T1000 (cell line): ENCODE results near the gene PJA2.

Experiments
- DNase-seq: peaks from one replicate; lab custom pipeline; 2025; ENCODE audit warnings: mixed read lengths; lab: John Stamatoyannopoulos, UW

PJA2 gene

DNA sequence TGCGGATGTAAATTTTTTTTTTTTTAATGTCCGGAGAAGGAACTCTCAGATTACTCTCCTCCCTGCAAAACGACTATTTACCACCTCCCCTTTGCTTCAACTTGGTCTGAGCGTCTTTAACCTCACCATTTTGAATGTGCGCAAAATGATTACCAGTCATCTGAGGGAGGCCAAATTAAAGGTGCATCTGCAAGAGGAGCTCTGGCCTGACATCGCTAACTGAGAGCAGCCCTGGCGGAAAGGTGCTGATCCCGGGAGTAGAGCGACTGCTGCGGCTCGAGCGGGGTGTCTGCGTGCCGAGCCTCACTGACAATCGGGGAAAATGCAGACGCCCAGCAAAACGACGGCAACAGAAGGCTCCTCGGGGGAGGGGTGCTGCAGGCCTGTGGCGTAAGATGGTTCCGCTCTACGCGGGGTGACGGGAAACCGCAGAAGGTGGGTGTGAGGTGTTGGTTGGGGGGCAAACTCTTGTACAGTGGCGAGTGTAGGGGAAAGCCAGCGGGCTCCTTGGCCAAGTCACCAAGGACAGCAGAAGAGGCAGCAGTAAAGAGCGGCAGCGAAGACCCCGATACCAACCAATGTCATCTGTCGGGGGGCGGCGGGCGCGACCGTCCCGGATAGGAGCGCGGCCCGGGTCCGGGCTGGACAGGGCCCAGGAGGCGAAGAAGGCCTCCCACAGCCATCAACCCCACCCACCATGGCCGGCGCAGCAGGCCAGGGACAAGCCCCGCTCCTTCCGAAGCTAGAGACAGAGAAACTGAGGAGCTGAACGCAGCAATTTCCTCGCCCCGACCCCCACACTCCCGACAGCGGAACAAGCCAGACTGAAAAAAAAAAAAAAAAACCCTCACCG, 557 bp downstream of the PJA2 start:
- peak; percentile 43 for DNase-seq

DNA sequence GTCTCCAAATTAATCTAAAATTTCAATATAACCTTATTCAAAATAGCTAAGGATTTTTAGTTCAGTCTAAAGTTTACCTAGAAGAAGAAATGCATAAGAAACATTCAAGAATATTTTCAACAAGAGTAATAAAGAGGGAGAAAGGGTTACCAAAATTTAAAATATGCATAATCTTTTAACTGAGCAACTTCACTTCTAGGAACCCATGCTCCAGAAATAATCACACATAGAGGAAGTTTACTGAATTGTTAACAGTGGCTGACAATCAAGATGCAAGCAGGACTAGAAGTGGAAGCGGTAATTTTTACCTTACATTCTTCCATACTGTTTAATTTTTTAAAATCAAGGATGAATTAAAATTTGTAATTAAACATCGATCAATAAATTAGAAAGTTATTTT, 1.9 kb downstream of the PJA2 start:
- DNase-seq, result no peak

DNA sequence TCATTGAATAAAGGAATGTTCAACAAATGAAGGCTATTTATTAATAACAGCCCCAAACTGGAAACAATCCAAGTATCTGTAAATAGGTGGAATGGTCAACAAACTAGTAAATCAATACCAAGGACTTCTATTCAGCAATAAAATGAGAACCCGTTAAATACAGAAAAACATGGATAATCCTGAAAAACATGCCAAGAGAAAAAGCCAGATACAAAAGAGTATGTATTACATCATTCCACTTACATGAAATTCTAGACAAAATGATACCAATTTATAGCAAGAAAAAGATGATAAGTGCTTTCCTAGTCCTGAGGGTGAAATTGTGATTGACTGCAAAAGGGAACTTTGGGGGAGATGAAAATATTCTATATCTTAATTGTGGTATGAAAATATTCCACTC, 3.1 kb downstream of the PJA2 start:
- DNase-seq, result no peak

DNA sequence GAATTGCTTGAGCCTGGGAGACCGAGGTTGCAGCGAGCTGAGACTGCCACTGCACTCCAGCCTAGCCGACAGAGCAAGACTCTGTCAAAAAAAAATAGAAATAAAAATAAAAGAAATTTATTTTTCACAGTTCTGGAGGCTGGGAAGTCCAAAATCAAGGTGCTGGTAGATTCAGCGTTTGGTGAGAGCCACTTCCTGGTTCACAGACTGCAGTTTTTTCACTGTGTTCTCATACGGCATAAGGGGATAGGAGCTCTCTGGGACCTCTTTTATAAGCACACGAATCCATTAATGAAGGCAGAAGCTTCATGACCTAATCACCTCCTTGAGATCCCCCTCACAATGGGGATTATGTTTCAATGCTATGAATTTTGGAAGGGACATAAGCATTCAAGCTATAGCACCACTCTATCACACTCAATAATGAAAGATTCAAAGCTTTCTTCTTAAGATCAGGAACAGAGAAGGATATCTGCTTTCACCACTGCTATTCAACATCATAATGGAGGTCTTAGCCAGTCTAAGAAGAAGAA, 5.3 kb downstream of the PJA2 start:
- no peak for DNase-seq

DNA sequence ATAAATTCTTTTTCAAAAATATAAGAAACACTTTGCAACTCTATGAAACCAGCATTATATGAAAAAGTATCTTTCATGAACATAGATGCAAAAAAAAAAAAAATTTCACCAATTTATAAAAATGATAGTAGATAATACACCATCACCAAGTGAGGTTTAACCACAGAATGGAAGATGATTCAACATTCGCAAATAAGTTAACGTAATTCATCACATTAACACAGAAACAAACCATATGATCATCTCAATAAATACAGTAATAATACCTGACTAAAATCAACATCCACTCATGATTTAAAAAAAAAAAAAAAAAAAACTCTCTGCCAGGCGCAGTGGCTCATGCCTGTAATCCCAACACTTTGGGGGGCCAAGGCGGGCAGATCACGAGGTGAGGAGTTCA, 6.3 kb downstream of the PJA2 start:
- DNase-seq, result no peak

DNA sequence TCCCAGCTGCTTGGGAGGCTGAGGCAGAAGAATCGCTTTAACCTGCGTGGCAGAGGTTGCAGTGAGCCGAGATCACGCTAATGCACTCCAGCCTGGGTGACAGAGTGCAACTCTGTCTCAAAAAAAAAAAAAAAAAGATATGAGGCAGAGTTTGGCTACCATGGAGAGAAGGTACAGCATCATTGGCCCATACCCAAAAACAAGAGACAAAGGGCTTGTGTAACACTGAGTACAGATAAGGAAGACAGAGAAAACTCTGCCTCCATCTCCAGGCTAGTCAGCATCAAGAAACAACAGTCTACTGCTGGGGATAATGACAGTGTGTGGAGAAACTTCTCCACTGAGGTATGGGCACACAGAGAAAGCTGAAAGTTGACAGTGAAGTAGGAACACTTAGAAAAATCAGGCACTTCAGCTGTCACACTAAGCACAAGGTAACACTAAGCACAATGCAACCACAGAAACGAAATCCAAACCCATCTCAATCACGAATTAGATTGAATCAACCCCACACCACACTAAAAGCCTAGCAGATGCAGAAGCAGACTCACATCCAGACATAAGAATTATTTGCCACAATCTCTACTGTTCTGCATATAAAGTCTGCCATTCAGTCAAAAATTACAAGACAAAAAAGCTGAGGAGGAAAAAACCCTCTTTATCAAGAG, 10.5 kb downstream of the PJA2 start:
- no peak for DNase-seq

DNA sequence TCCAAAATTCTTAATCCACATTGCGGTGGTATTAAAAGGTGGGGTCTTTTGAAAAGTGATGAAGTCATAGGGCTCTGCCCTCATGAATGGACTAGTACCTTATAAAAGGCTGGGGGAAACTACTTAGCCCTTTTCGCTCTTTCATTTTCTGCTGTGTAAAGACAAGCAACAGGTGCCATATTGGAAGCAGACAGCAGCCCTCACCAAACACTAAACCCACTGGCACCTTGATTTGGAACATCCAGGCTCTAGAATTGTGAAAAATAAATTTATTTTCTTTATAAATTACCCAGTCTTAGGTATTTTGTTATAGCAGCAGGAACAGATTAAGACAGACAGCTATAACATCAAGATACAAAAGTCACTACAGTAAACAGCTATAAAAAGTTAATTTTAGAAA, 12.8 kb downstream of the PJA2 start:
- no peak for DNase-seq

DNA sequence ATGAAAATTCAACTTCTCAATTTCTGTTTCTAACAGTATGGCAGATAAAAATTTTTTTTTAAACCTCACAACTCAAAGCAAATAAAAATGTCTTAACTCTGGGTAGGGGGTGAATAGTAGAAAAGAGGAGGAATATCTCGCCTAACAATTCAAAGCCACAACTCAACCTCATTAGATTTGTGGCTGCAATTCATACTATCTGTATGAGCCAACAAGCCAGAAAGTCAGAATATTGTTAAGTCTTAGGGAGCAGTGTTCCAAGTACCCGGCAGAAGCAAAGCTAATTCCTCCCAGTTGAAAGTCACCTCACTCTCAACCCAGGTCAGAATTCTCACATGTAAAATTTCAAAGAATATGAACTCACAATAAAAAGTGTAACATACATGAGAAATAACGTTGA, 15.0 kb downstream of the PJA2 start:
- DNase-seq, result no peak

DNA sequence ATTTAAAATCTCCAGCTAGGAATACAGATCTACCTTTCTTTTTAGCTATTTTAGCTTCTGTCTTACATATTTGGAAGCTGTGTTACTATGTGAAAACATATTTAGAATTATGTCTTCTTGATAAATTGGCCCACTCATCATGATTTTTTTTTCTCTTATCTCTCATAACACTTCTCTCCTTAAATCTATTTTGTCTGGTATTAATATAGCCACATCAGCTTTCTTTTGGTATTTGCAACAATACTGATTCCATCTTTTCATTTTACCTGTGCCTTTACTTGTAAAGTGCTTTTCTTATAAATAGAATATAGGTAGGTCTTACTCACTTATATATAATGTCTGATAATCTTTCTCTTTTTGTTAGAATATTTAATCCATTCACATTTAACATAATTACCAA, 19.6 kb downstream of the PJA2 start:
- no peak for DNase-seq

DNA sequence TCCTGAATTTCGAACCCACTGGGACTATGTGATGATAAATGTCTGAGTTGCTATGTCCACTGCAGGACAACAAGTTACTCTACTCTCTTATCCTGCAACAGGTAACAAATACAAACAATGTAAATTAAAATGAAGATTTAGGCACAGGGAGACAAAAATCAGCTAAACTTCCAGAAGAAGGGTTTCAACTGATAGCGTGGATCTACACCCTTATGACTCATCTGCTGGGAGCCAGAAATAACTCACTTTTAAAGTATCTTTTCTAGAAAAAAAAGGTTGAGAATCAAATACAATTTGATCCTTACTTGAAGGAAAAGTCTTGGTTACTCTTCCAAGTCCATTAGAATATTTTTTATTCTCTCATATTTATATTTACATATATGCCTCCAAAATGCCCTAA, 21.4 kb downstream of the PJA2 start:
- no peak for DNase-seq

DNA sequence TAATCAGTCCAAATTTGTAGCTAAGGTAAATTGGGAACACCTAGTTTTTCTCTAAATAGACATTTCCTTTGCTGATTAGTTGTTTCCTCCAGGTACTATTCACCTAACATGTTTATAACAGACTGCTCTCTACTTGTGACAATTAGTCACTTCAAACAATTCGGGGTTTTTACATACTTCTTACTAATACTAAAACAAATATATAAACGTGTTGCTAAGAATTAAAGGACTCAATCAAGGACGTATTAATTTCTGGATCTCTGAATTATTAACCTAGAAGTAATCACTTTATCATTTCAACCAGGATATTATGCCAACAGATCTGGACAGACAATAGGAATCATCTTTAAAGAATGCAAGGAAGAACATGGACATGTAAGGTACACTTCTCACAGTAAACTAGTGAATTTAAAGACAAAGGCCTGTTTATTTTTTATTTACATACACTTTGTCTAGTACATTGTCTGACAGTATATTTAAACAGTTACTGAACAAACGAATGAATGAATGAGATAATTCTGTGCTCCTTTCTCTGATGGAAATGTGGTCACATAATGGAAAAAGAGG, 22.3 kb downstream of the PJA2 start:
- DNase-seq, result no peak

DNA sequence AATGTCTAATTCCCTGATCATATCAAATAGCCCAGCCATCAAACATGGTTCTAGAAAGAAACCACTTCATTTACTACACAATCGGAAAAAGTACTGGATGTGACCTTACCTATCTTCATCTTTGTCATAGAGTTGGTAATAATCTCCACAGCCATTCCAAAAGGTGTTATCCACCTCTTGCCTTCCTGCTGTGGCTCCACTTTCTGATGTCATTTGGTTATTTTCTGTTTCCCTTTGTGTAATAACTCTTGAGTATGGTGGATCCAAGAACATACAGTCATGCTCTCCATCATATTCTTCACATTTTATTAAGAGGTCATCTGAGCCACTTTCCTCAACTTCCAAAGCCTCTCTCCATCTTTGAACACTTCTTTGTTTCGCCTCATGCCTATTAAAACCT, 31.7 kb downstream of the PJA2 start:
- no peak for DNase-seq

DNA sequence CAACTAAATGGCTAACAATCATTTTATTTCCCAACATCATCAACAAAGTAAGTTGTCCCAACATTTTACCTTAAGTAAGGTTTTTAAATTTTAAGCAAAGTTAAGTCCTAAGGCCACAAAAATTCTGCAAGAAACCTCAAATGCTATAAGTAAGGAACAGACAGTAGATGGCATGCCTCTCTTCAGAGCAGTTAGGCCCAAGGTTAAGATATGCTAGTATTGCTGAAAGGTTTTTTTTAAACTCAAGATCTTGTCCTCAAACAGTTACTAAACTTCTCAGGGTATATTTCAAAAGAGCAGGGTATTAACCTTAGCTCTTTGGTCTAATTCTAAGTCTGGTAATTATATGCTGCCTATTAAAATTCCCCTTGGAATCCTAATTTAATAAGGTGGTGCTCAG, 35.1 kb downstream of the PJA2 start:
- DNase-seq, result no peak

DNA sequence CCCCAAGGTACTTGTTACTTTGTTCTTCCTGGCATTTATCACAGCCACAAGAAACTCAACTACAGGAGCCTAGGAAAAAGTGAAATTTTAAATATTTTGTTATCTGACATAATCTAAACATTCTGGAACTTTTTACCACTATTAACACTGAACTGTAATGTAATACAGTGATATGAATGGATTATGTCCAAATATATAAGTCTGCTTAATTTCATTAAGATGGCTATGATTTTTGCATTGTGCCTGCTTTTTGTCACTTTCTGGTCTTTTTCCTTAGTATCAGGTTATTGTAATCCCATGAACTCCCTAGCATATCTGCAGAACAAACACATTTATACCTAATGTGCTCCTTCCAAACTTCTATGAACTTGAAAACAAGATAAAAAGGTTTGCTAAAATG, 35.8 kb downstream of the PJA2 start:
- no peak for DNase-seq

DNA sequence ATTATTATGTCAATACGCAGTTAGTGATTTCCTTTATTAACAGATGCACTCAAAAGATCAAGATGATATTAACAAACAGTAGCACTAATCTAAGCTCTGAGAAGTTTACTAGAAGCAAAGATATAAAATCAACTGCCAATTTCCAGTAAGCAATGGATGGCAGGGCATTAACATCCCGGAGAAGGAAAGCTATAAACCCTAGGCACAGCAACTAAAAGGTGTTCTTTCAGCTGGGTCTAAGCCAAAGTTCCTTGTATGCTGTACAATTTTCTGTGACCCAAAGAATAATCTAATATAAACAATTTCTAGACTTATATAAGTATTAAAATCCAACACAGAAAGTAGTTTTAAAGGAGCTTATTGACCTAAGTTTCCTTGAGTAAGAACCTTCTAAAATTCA, 39.4 kb downstream of the PJA2 start:
- no peak for DNase-seq

DNA sequence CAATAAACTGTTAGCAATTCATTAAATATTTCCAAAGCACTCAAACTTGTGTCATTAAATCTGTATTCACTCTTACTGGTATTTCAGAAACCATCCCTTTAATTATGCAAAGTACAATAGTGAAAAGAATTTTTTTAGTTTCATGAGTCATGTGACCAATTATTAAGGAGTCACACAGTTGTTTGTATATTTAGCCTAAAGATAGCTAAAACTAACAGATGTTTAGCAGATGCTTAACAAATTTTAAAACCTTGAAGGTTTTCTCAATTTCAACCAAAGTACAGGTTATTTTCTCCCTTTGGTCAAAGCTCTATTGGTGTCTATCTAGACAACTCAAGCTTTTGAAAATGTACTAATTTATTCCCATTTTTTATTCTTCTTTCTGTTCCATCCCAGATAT, 44.1 kb downstream of the PJA2 start:
- no peak for DNase-seq

DNA sequence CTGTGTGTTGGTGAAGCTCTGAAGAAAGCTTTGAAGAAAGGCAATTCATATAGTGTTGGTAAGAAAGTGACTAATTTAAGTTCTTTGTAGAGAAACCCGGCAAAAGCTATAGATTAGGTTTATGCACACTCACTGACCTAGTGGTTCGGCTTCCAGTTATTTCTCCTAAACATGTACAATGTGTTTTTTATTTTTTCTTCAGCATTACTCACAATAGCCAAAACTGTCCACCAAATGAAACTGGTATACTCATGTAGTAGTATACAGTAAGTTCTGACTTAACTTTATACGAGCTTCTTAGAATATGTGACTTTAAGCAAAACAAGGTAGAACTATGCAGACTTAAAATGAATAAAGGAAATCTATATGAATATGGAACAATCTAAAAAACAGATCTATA, 44.8 kb downstream of the PJA2 start:
- DNase-seq, result no peak

DNA sequence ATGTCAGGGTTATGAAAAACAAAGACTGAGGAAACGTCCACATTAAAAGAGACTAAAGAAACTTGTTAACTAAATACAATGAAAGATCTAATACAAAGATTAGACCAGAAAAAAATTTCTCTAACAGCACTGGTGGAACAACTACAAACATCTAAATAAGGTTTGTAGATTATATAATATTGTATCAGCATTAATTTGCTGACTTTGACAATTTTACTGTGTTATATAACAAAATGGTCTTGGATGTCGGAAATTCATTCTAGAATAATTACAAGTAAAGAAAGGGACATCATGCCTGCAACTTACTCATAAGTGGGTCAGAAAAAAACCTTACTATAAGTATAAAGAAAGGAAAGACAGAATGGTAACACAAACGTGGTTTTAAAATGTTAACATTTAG, 50.1 kb downstream of the PJA2 start:
- no peak for DNase-seq

DNA sequence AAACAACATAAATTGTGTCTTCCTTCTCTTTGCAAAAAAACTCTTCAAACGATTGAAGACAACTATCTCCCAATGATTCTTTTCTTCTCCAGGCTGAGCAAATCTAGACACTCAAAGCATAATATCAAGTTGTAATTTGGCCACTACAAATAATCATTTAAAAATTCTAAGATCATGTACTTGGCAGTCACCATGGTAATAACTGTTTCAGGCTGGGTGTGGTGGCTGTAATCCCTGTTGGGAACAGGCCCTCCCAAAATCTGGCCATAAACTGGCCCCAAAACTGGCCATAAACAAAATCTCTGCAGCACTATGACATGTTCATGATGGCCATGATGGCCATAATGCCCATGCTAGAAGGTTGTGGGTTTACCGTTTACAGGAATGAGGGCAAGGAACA, 52.0 kb downstream of the PJA2 start:
- DNase-seq, result no peak

DNA sequence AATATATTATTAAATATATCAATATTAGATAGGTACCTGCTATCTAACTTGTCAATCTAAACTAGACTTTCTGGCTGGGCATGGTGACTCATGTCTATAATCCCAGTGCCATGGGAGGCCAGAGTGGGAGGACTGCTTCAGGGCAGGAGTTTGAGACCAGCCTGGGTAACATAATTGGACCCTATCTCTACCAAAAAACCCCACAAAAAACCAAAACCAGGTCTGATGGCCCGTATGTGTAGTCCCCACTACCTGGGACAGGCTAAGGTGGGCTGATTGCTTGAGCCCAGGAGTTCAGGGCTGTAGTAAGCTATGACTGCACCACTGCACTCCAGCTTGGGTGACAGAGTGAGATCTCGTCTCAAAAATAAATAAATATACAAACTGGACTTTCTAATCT, 55.0 kb downstream of the PJA2 start:
- DNase-seq, result no peak

DNA sequence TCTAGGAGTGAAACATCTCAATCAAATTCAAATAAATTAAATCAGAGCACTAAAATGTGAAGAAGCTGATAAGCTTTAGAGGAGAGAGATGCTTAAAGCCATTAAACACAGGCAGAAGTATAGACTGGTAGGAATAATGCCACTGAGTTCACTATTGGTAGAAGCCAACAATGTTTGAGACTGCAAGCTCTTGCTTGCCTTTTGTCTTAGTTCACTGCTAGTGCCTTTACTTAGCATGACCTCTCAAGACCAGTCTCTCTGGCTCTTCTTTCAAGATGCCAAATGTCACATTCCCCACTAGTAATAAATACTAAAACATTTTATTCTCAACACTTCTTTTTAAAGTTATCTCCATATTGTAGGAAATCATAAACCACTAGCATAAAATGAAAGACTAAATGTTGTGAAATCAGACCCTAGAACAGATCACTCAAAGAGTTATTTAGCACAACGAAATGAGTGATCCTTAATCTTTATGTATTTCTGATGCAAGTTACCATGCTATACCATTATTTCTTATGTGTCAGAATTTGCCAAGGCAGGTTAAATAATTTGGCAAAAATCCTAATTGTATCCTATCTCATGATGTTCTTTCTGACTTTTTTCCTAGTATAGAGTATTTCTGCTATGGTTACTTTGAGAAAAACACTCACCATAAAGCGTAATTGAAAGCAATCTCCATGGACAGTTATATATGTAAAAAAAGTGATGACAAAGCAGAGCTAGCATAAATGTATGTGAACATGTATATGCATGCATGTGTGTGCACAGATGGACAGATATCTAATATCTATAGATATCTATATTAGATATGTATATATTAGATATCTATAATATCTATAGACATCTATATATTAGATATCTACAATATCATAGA, 57.5 kb downstream of the PJA2 start:
- no peak for DNase-seq
